ENCODE measurements around the gene TMEM131.

The TMEM131 gene

DNA sequence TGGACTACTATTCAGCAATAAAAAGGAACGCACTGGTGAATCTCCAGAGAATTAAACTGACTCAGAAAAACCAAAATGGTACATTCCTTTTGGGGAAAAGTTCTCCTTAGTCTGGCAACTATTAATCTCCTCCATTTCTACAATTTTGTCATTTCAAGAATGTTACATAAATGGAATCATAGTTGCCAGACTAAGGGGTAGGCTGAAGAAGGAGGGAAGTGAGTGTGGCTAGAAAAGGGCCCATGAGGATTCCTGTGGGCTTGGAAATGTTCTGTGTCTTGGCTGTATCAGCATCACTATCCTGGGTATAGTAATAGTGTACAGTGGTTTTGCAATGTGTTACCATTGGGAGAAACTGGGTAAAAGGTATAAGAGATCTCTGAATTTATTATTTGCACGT lies 209.9 kb downstream of the TMEM131 start:
- no peak for DNase-seq (ENCODE audit: low read depth)
- H3K4me3 ChIP-seq (ENCODE audit: low read depth, low read length) = no peak overlapping the region
- no peak for TF ChIP-seq POLR2A (IDR thresholded peaks at IDR 0.05; ENCODE audit: extremely low read depth, insufficient read length)
- TF ChIP-seq, protein P1, sequence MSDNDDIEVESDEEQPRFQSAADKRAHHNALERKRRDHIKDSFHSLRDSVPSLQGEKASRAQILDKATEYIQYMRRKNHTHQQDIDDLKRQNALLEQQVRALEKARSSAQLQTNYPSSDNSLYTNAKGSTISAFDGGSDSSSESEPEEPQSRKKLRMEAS (IDR thresholded peaks at IDR 0.05; ENCODE audit: low read depth, low read length) = no peak

DNA sequence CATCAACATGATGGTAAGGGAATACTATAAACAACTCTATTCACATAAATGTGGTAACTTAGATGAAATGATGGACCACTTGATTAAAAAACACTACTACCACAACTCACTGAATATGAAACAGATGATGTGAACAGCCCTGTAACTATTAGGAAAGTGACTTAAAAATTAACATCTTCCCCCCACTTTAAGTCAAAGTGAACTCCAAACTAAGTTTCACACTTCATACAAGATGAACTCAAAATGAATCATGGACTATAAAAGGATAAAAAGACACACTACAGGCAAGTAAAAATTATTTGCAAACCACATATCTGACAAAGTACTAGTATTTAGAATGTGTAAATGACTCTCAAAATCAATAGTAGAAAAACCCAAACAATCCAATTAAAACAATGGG lies 210.8 kb downstream of the TMEM131 start:
- no peak for TF ChIP-seq POLR2A (IDR thresholded peaks at IDR 0.05; ENCODE audit: extremely low read depth, insufficient read length)
- TF ChIP-seq, protein P1 (IDR thresholded peaks at IDR 0.05; ENCODE audit: low read depth, low read length) = no peak
- TF ChIP-seq, protein P2, sequence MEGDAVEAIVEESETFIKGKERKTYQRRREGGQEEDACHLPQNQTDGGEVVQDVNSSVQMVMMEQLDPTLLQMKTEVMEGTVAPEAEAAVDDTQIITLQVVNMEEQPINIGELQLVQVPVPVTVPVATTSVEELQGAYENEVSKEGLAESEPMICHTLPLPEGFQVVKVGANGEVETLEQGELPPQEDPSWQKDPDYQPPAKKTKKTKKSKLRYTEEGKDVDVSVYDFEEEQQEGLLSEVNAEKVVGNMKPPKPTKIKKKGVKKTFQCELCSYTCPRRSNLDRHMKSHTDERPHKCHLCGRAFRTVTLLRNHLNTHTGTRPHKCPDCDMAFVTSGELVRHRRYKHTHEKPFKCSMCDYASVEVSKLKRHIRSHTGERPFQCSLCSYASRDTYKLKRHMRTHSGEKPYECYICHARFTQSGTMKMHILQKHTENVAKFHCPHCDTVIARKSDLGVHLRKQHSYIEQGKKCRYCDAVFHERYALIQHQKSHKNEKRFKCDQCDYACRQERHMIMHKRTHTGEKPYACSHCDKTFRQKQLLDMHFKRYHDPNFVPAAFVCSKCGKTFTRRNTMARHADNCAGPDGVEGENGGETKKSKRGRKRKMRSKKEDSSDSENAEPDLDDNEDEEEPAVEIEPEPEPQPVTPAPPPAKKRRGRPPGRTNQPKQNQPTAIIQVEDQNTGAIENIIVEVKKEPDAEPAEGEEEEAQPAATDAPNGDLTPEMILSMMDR (IDR thresholded peaks at IDR 0.05; ENCODE audit: low read depth, low read length) = no peak
- no peak for TF ChIP-seq MYC (IDR thresholded peaks at IDR 0.05; ENCODE audit: low read depth, low read length)
- DNase-seq (ENCODE audit: low read depth) = no peak

DNA sequence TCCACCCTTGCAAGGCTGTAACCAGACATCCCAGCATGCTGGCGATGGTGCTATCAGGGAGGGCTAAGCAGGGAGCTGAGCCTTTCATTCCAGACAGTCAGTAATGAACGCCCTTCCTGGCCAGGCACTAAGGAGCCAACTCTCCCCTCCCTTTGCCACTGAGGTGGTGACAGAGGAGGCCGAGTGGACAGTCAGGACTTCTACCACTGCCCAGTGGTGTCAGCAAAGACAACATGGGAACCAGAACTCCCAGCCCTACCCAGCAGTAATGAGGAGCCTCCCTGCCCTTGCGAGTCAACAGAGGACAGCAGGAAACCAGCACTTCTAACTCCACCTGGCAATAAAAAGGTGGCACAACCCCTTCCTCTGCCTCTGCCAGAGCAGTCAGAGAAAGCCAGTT lies 213.8 kb downstream of the TMEM131 start:
- no peak for DNase-seq (ENCODE audit: low read depth)
- no peak overlapping the region for H3K4me3 ChIP-seq (ENCODE audit: low read depth, low read length)
- no peak for TF ChIP-seq MYC (IDR thresholded peaks at IDR 0.05; ENCODE audit: low read depth, low read length)
- TF ChIP-seq POLR2A (IDR thresholded peaks at IDR 0.05; ENCODE audit: extremely low read depth, insufficient read length) = no peak
- TF ChIP-seq, protein P1 (IDR thresholded peaks at IDR 0.05; ENCODE audit: low read depth, low read length) = no peak
- TF ChIP-seq, protein P2 (IDR thresholded peaks at IDR 0.05; ENCODE audit: low read depth, low read length) = no peak

More for the DNA sequence above, 210.8 kb downstream of the TMEM131 start:
- H3K4me3 ChIP-seq (ENCODE audit: low read depth, low read length) = no peak overlapping the region

DNA sequence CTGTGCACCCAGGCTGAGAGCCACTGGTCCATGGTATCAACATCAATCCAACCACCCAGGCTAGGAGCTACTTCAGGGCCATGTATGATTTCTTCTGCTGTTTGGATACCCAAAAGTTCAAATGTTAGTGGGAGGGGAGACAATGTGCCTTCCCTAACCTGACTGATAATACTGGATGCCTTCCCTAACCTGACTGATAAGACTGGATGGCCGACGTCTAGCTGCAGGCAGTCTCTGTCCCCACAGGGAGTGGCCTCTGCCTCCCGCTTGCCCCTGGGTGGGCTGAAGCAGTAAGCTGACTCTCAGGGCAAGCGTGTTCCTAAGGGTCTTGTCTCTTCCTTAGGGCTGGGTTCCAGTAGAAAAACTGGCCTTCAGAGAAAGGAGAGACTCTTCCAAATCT lies 216.6 kb downstream of the TMEM131 start:
- H3K4me3 ChIP-seq (ENCODE audit: low read depth, low read length) = no peak overlapping the region
- TF ChIP-seq, protein P2 (IDR thresholded peaks at IDR 0.05; ENCODE audit: low read depth, low read length) = no peak
- no peak for TF ChIP-seq POLR2A (IDR thresholded peaks at IDR 0.05; ENCODE audit: extremely low read depth, insufficient read length)
- TF ChIP-seq, protein P1 (IDR thresholded peaks at IDR 0.05; ENCODE audit: low read depth, low read length) = no peak
- TF ChIP-seq MYC (IDR thresholded peaks at IDR 0.05; ENCODE audit: low read depth, low read length) = no peak
- DNase-seq (ENCODE audit: low read depth) = no peak

DNA sequence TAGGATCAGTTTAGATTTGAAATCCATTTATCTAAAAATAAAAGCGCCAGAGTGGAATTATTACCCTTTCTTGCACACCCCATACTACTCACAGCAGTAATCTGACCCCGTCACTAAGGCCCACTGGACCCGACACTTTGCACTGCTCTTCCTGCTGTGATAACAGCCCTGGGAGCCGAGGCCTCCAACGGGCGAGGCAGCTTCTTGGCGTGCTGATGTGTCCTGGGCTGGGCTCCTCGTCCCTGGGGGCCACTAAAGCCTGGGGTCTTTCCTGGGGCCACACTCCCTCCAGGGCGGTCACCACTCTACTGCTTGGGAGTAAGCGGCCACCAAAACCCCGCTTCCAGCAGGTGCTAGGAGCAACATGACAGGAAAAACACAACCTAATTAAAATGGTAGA lies 220.7 kb downstream of the TMEM131 start:
- no peak overlapping the region for H3K4me3 ChIP-seq (ENCODE audit: low read depth, low read length)
- no peak for DNase-seq (ENCODE audit: low read depth)
- TF ChIP-seq, protein P2 (IDR thresholded peaks at IDR 0.05; ENCODE audit: low read depth, low read length) = no peak
- TF ChIP-seq, protein P1 (IDR thresholded peaks at IDR 0.05; ENCODE audit: low read depth, low read length) = no peak
- no peak for TF ChIP-seq POLR2A (IDR thresholded peaks at IDR 0.05; ENCODE audit: extremely low read depth, insufficient read length)
- no peak for TF ChIP-seq MYC (IDR thresholded peaks at IDR 0.05; ENCODE audit: low read depth, low read length)

DNA sequence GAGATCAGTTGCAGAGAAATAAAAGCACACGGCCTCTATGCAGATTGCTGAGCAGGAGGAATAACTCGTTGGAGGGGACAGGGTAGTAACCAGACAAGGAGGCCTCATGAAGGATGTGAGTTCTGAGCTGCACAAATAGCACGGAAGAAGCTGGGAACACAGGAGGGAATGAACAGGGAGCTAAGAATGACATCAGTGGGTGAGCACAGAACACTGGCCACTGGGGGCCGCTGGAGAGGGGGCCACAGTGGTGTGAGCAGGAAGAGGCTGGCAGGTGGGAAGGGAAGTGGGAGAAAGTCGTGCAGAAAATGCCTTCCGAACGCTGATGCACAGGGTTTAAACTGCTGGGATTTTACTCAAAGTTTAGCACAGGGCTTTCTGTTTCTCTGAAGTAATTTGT lies 221.3 kb downstream of the TMEM131 start:
- TF ChIP-seq, protein P1 (IDR thresholded peaks at IDR 0.05; ENCODE audit: low read depth, low read length) = no peak
- TF ChIP-seq POLR2A (IDR thresholded peaks at IDR 0.05; ENCODE audit: extremely low read depth, insufficient read length) (no peak), MYC (IDR thresholded peaks at IDR 0.05; ENCODE audit: low read depth, low read length) (no peak)
- TF ChIP-seq, protein P2 (IDR thresholded peaks at IDR 0.05; ENCODE audit: low read depth, low read length) = peak; percentile 49
- DNase-seq (ENCODE audit: low read depth) = peak; percentile 19
- H3K4me3 ChIP-seq (ENCODE audit: low read depth, low read length) = no peak overlapping the region

Measured in NB4 (cell line).